Panc1 (cell line): ENCODE results near the gene CLMN. TPM values are rescaled to one million over a fixed set of nuclear protein-coding genes. Genes with fewer than 3 reads are reported as not detected.

Experiments used
- ATAC-seq: fragments of 200-7000 bp; cut with Tn5 transposase; 2 replicates; pipeline ENCODE4 v1.9.1; 2020; ENCODE audit warnings: mild to moderate bottlenecking, moderate library complexity
- BruUV-seq: library from RNA; stranded (reverse); fragments of 400-500 nt; replicated peaks from 2 replicates; lab custom pipeline; 2021; lab: Mats Ljungman, UMichigan
- CTCF ChIA-PET: fragments of 300-600 bp; sonication (Branson Sonifier 250); formaldehyde crosslinking; loops from one replicate; lab custom pipeline; 2022; ENCODE audit warnings: antibody characterized with exemption; lab: Charles Lee
- POLR2A ChIA-PET: fragments of 300-600 bp; sonication (Branson Sonifier 250); formaldehyde crosslinking; loops from one replicate; lab custom pipeline; 2022; ENCODE audit warnings: antibody characterized with exemption; lab: Charles Lee
- DNase-seq: peaks from one replicate; pipeline ENCODE4 v3.0.0-alpha.2; 2010; ENCODE audit warnings: low read depth, low spot score
- H3K27ac ChIP-seq: 2 replicates; pipeline ENCODE4 v1.5.1; 2011; ENCODE audit warnings: mild to moderate bottlenecking, low read length, inconsistent platforms
- H3K27me3 ChIP-seq: fragments of 200-500 bp; sonication (Bioruptor generic); 2 replicates; pipeline ENCODE4 v1.6.0; 2014; ENCODE audit warnings: low read length, inconsistent platforms; ENCODE audit not compliant: control insufficient read depth, insufficient read depth
- H3K36me3 ChIP-seq: fragments of 200-500 bp; sonication (Bioruptor generic); 2 replicates; pipeline ENCODE4 v1.5.1; 2014; ENCODE audit warnings: inconsistent platforms, mild to moderate bottlenecking, low read length, moderate library complexity; ENCODE audit not compliant: control insufficient read depth, insufficient read depth
- H3K4me1 ChIP-seq: 2 replicates; pipeline ENCODE4 v1.5.1; 2011; ENCODE audit warnings: inconsistent platforms, mild to moderate bottlenecking, low read length, moderate library complexity; ENCODE audit not compliant: control insufficient read depth, insufficient read depth
- H3K4me3 ChIP-seq, 2 experiments: 2 replicates each; pipeline ENCODE4 v1.5.1; 2011 to 2012; ENCODE audit warnings: low read depth in 2 of 2, low read length in 2 of 2, mild to moderate bottlenecking in 2 of 2, inconsistent platforms in 1 of 2, moderate library complexity in 1 of 2
- H3K9me3 ChIP-seq: fragments of 200-500 bp; sonication (Bioruptor generic); 2 replicates; pipeline ENCODE4 v1.5.1; 2014; ENCODE audit warnings: low read depth, mild to moderate bottlenecking, inconsistent platforms, low read length, moderate library complexity; ENCODE audit not compliant: control insufficient read depth, insufficient read depth
- CTCF ChIP-seq: fragments of 450-650 bp; IDR thresholded peaks from 2 replicates; pipeline ENCODE4 v1.5.1; 2017; ENCODE audit warnings: mild to moderate bottlenecking
- POLR2AphosphoS5 ChIP-seq: IDR thresholded peaks from 2 replicates; pipeline ENCODE4 v1.6.1; 2012; ENCODE audit warnings: mild to moderate bottlenecking, low read depth, low read length, moderate library complexity
- REST ChIP-seq, 2 experiments: IDR thresholded peaks; 2 replicates each; pipeline ENCODE4 v1.6.1; 2011 to 2012; ENCODE audit warnings: low read depth in 2 of 2, control low read depth in 1 of 2, low read length in 1 of 2, mild to moderate bottlenecking in 1 of 2, moderate library complexity in 1 of 2; ENCODE audit not compliant: insufficient read depth in 1 of 2
- SIN3A ChIP-seq: IDR thresholded peaks from 2 replicates; pipeline ENCODE4 v1.6.1; 2012; ENCODE audit warnings: low read depth, mild to moderate bottlenecking, low read length, moderate library complexity, borderline replicate concordance; ENCODE audit not compliant: insufficient read depth
- TCF7L2 ChIP-seq: IDR thresholded peaks from 2 replicates; pipeline ENCODE4 v1.6.1; 2011; ENCODE audit warnings: mild to moderate bottlenecking, low read depth, low read length, inconsistent platforms
- in situ Hi-C: cut with HindIII; loops from 2 replicates; pipeline ENCODE4 v1.10.0; 2016; ENCODE audit warnings: low sequenced_read_pairs, low pct_unique_long_range_greater_than_20kb
- intact Hi-C: fragments of 100-400 bp; cut with micrococcal nuclease; formaldehyde crosslinking; loops from one replicate; pipeline ENCODE4 v1.10.0; 2022; ENCODE audit not compliant: unreplicated experiment
- total RNA-seq: library from RNA; stranded (reverse); gene quantifications from one replicate; pipeline ENCODE4 v1.2.1, GENCODE V29; 2021; ENCODE audit not compliant: unreplicated experiment

CLMN gene
- total RNA-seq, 1 experiment from 2014 or later: 34.9 TPM

GRCh38 chr14:95274279-95274678, 45.4 kb downstream of the CLMN start:
- Histone ChIP-seq H3K9me3 (no peaks in the 10 kb centered on the region), H3K27me3 (no peaks in the 10 kb centered on the region), H3K4me3 (no peak overlapping the region), H3K36me3 (no peaks in the 10 kb centered on the region), H3K4me1 (no peaks in the 10 kb centered on the region; the same call in 1 of the 2 replicates), H3K27ac (no peak overlapping the region; the same call in 1 of the 2 replicates)
- in situ Hi-C loops: no loop called here
- no peak for TF ChIP-seq REST (IDR thresholded peaks at IDR 0.05; ENCODE audit: insufficient read depth in 1 of 2, low read depth in 2 of 2, low read length in 1 of 2)
- no peak for TF ChIP-seq POLR2AphosphoS5
- intact Hi-C loops: no loop called here
- ATAC-seq: no peak
- POLR2A ChIA-PET: no interaction called here
- no peak for DNase-seq
- BruUV-seq: no TSS peak
- CTCF ChIA-PET: no interaction called here

GRCh38 chr14:95273001-95273978, 46.4 kb downstream of the CLMN start:
- no peak for TF ChIP-seq TCF7L2
- no peak for TF ChIP-seq POLR2AphosphoS5
- no peak for TF ChIP-seq SIN3A
- no peak for TF ChIP-seq CTCF
- TF ChIP-seq REST (IDR thresholded peaks at IDR 0.05; ENCODE audit: insufficient read depth in 1 of 2, low read depth in 2 of 2, low read length in 1 of 2): no peak
- DNase-seq (no peak), ATAC-seq (peak; percentile 55; the same call in 1 of the 2 replicates)
- intact Hi-C loops: no loop called here
- no peaks in the 10 kb centered on the region for H3K9me3 ChIP-seq
- POLR2A ChIA-PET: interaction anchor here (0.5 kb wide), 1 partner anchor 9 kb away, joined by 4 read pairs; no protein-coding TSS in a partner anchor
- CTCF ChIA-PET: no interaction called here
- H3K4me3 ChIP-seq: no peak overlapping the region
- H3K4me1 ChIP-seq: no peaks in the 10 kb centered on the region; the same call in 1 of the 2 replicates
- H3K27ac ChIP-seq: no peak overlapping the region
- in situ Hi-C loops: no loop called here
- H3K27me3 ChIP-seq: no peaks in the 10 kb centered on the region
- BruUV-seq: no TSS peak
- H3K36me3 ChIP-seq: no peaks in the 10 kb centered on the region
